Fibroblast of peridontal ligament (primary cell): ENCODE results near the gene KCNF1.
A peak's percentile ranks its signal among the peaks of the same experiment; 100 is the strongest.

Experiments used
- DNase-seq: peaks from one replicate; pipeline ENCODE4 v3.0.0-alpha.2; 2010; ENCODE audit errors: extremely low read depth

The KCNF1 gene

GRCh38 chr2:10901160-10901939, 10.4 kb upstream of the KCNF1 start:
- DNase-seq: no peak

GRCh38 chr2:10903861-10904210, 7.9 kb upstream of the KCNF1 start:
- DNase-seq: peak; percentile 72

- no peak for DNase-seq
These were observed 7.3 kb upstream of the KCNF1 start for GRCh38 chr2:10904455-10904854.

GRCh38 chr2:10905006-10905861, 6.5 kb upstream of the KCNF1 start:
- no peak for DNase-seq

- no peak for DNase-seq
These were observed 5.9 kb upstream of the KCNF1 start for GRCh38 chr2:10905862-10906143.

GRCh38 chr2:10906926-10907625, 4.7 kb upstream of the KCNF1 start:
- no peak for DNase-seq

- DNase-seq: no peak
These were observed 3.5 kb upstream of the KCNF1 start for GRCh38 chr2:10908195-10908594.

GRCh38 chr2:10909050-10909995, 2.4 kb upstream of the KCNF1 start:
- no peak for DNase-seq

GRCh38 chr2:10909996-10910341, 1.8 kb upstream of the KCNF1 start:
- no peak for DNase-seq

GRCh38 chr2:10910625-10911024, 1.1 kb upstream of the KCNF1 start:
- no peak for DNase-seq

GRCh38 chr2:10912076-10912731, 470 bp downstream of the KCNF1 start:
- DNase-seq: no peak

- DNase-seq: no peak
These were observed 1.2 kb downstream of the KCNF1 start for GRCh38 chr2:10912796-10913455.

- DNase-seq: no peak
These were observed 2.0 kb downstream of the KCNF1 start for GRCh38 chr2:10913501-10914271.

GRCh38 chr2:10914272-10914693, 2.5 kb downstream of the KCNF1 start:
- no peak for DNase-seq

- DNase-seq: no peak
These were observed 3.5 kb downstream of the KCNF1 start for GRCh38 chr2:10915236-10915635.

- DNase-seq: no peak
These were observed 4.1 kb downstream of the KCNF1 start for GRCh38 chr2:10915731-10916276.

- no peak for DNase-seq
These were observed 5.2 kb downstream of the KCNF1 start for GRCh38 chr2:10916953-10917352.

GRCh38 chr2:10917927-10918326, 6.2 kb downstream of the KCNF1 start:
- no peak for DNase-seq

GRCh38 chr2:10918661-10919409, 7.1 kb downstream of the KCNF1 start:
- peak; percentile 50 for DNase-seq
